GM12878 (cell line): ENCODE results near the gene ADAMTSL4. TPM values are rescaled to one million over a fixed set of nuclear protein-coding genes. Genes with fewer than 3 reads are reported as not detected.

Source experiments
- ATAC-seq: fragments of 200-7000 bp; cut with Tn5 transposase; 3 replicates; pipeline ENCODE4 v1.9.1; 2020; ENCODE audit warnings: mild to moderate bottlenecking, moderate library complexity
- BruUV-seq: library from RNA; stranded (reverse); fragments of 400-500 nt; replicated peaks from 2 replicates; lab custom pipeline; 2021; lab: Mats Ljungman, UMichigan
- CTCF ChIA-PET: fragments of 300-600 bp; sonication (Branson Sonifier 250); formaldehyde crosslinking; extraction: SDS; loops from one replicate; lab custom pipeline; 2021; ENCODE audit warnings: inconsistent platforms; lab: Yijun Ruan, JAX
- POLR2A ChIA-PET: fragments of 350-600 bp; formaldehyde crosslinking; extraction: SDS; loops from one replicate; lab custom pipeline; 2021; ENCODE audit warnings: inconsistent platforms; lab: Charles Lee
- RAD21 ChIA-PET: fragments of 300-600 bp; sonication (Branson Sonifier 250); formaldehyde crosslinking; loops from one replicate; lab custom pipeline; 2023; ENCODE audit warnings: antibody characterized with exemption; ENCODE audit not compliant: unreplicated experiment; lab: Charles Lee
- SMC1A ChIA-PET: fragments of 300-600 bp; sonication (Branson Sonifier 250); formaldehyde crosslinking; loops from one replicate; lab custom pipeline; 2023; ENCODE audit not compliant: unreplicated experiment, uncharacterized antibody; lab: Charles Lee
- DNase-seq: peaks from one replicate; pipeline ENCODE4 v3.0.0-alpha.2; 2011; ENCODE audit warnings: low read depth, low spot score
- FAIRE-seq: peaks from 3 replicates; lab custom pipeline; 2011; peaks lifted over from hg19 to GRCh38; lab: Jason Lieb, UNC
- H2AFZ ChIP-seq: 2 replicates; pipeline ENCODE4 v1.6.0; 2011; ENCODE audit warnings: low read depth, low read length, control low read depth; ENCODE audit not compliant: control insufficient read depth
- H3K27ac ChIP-seq: 2 replicates; pipeline ENCODE4 v1.5.1; 2011; ENCODE audit warnings: control low read depth; ENCODE audit not compliant: control insufficient read depth, insufficient read depth
- H3K27me3 ChIP-seq, 2 experiments: replicated peaks in 1 of 2; 2 replicates each; pipeline versions ENCODE4 v1.6.0 to v1.6.1; 2011; ENCODE audit warnings: low read length in 1 of 2; ENCODE audit not compliant: control insufficient read depth in 2 of 2, insufficient read depth in 2 of 2
- H3K36me3 ChIP-seq, 2 experiments: 2 replicates each; pipeline ENCODE4 v1.5.1; 2011; ENCODE audit warnings: low read length in 1 of 2; ENCODE audit not compliant: control insufficient read depth in 2 of 2, insufficient read depth in 2 of 2
- H3K4me1 ChIP-seq: 2 replicates; pipeline ENCODE4 v1.6.1; 2011; ENCODE audit warnings: mild to moderate bottlenecking, low read length, moderate library complexity, mixed read lengths; ENCODE audit not compliant: control insufficient read depth, insufficient read depth
- H3K4me2 ChIP-seq: 2 replicates; pipeline ENCODE4 v1.6.0; 2011; ENCODE audit warnings: control low read depth; ENCODE audit not compliant: control insufficient read depth, insufficient read depth
- H3K4me3 ChIP-seq: fragments of 200-600 bp; sonication (generic); 2 replicates; pipeline ENCODE4 v1.5.1; 2016
- H3K79me2 ChIP-seq: 2 replicates; pipeline ENCODE4 v1.6.0; 2011; ENCODE audit warnings: low read length; ENCODE audit not compliant: control insufficient read depth, insufficient read depth
- H3K9ac ChIP-seq: 2 replicates; pipeline ENCODE4 v1.8.0; 2011; ENCODE audit warnings: low read length, control low read depth, mixed read lengths; ENCODE audit not compliant: control insufficient read depth, insufficient read depth
- H3K9me3 ChIP-seq: replicated peaks from 3 replicates; pipeline ENCODE4 v1.5.1; 2011; ENCODE audit warnings: mild to moderate bottlenecking, low read length; ENCODE audit not compliant: control insufficient read depth, insufficient read depth
- H4K20me1 ChIP-seq: 2 replicates; pipeline ENCODE4 v1.6.0; 2011; ENCODE audit not compliant: control insufficient read depth, insufficient read depth
- ASH2L ChIP-seq: fragments of 300-600, 200-600 bp; sonication (generic); IDR thresholded peaks from 2 replicates; pipeline ENCODE4 v1.6.1; 2017; ENCODE audit warnings: low read depth, mild to moderate bottlenecking, borderline replicate concordance
- BACH1 ChIP-seq: fragments of 450-650 bp; IDR thresholded peaks from 2 replicates; pipeline ENCODE4 v1.6.1; 2017; ENCODE audit warnings: mild to moderate bottlenecking, borderline replicate concordance
- CEBPB ChIP-seq, 2 experiments: fragments of 150-350 bp in 1 of 2; IDR thresholded peaks; 2 replicates each; pipeline ENCODE4 v1.6.1; 2012 to 2014; ENCODE audit warnings: low read depth in 2 of 2, low read length in 2 of 2, borderline replicate concordance in 1 of 2, inconsistent platforms in 1 of 2
- CHD2 ChIP-seq: IDR thresholded peaks from 2 replicates; pipeline ENCODE4 v1.6.1; 2011; ENCODE audit warnings: low read depth, low read length, improper control_type of control experiment, borderline replicate concordance
- LARP7 ChIP-seq: fragments of 450-650 bp; IDR thresholded peaks from 2 replicates; pipeline ENCODE4 v1.6.1; 2017; ENCODE audit warnings: mild to moderate bottlenecking
- MYC ChIP-seq: IDR thresholded peaks from 2 replicates; pipeline ENCODE4 v1.6.1; 2011; ENCODE audit warnings: mild to moderate bottlenecking, low read length, moderate library complexity, inconsistent platforms; ENCODE audit not compliant: insufficient read depth, insufficient replicate concordance, insufficient read length, severe bottlenecking
- SMC3 ChIP-seq: IDR thresholded peaks from 2 replicates; pipeline ENCODE4 v1.6.1; 2011; ENCODE audit warnings: low read length, improper control_type of control experiment, borderline replicate concordance
- TCF7 ChIP-seq: IDR thresholded peaks from 2 replicates; pipeline ENCODE4 v1.6.1; 2014; ENCODE audit warnings: antibody characterized with exemption, borderline replicate concordance
- WGBS: methylation state at CpG from one replicate; pipeline ENCODE4 v1.1.6; 2016; ENCODE audit warnings: low lambda C conversion rate; ENCODE audit not compliant: insufficient replicate concordance, insufficient coverage; ENCODE audit errors: missing lambda C conversion rate; 5-methylcytosine and 5-hydroxymethylcytosine counted together
- in situ Hi-C: fragments of 300-500 bp; cut with MboI; formaldehyde crosslinking; loops from 9 replicates; pipeline ENCODE4 v1.14.3; 2018; ENCODE audit warnings: mixed read lengths
- intact Hi-C: fragments of 100-400 bp; cut with micrococcal nuclease; formaldehyde crosslinking; loops from one replicate; pipeline ENCODE4 v1.14.2; 2022; ENCODE audit not compliant: unreplicated experiment
- polyA plus RNA-seq, 11 experiments: library from polyadenylated mRNA; depleted of rRNA in 4 of 11; unstranded in 6 of 11; stranded (reverse) in 5 of 11; fragments of >200 nt; fragmentation: Nextera tagmentation in 4 of 11; fragmentation: Illumina TruSeq in 1 of 11; extraction: Ambion mirVana in 4 of 11; extraction: Trizol in 1 of 11; gene quantifications; 1 replicate in 1 of 11; 2 replicates in 10 of 11; pipeline versions ENCODE4 v1.2.1 to v1.2.3, GENCODE V29; 2011 to 2016; ENCODE audit warnings: inconsistent platforms in 2 of 11, missing spikeins in 2 of 11, low read depth in 1 of 11
- total RNA-seq, 4 experiments: library from RNA; depleted of rRNA in 3 of 4; stranded (reverse); fragments of >200 nt in 3 of 4; fragmentation: Illumina TruSeq in 1 of 4; extraction: Trizol in 1 of 4; gene quantifications; 2 replicates each; pipeline versions ENCODE4 v1.2.1 to v1.2.3, GENCODE V29; 2013 to 2021
- TF ChIP-seq, protein P1 (sequence below): fragments of 450-650 bp; IDR thresholded peaks from 2 replicates; pipeline ENCODE4 v1.6.1; 2014; ENCODE audit warnings: mild to moderate bottlenecking
- TF ChIP-seq, protein P2 (sequence below): fragments of 450-650 bp; IDR thresholded peaks from 2 replicates; pipeline ENCODE4 v1.6.1; 2017; ENCODE audit warnings: borderline replicate concordance
- TF ChIP-seq, protein P3 (sequence below): fragments of 450-650 bp; conservative IDR thresholded peaks from 2 replicates; pipeline ENCODE4 v1.6.1; 2017; ENCODE audit warnings: mild to moderate bottlenecking, moderate library complexity

ADAMTSL4 gene
- total and polyA plus RNA-seq, 10 of the 15 experiments (the other 5 are each of a cell fraction or from before 2014, with no cell fraction given) = 0.04 to 0.15 (median 0.05) TPM; not detected in 5

DNA sequence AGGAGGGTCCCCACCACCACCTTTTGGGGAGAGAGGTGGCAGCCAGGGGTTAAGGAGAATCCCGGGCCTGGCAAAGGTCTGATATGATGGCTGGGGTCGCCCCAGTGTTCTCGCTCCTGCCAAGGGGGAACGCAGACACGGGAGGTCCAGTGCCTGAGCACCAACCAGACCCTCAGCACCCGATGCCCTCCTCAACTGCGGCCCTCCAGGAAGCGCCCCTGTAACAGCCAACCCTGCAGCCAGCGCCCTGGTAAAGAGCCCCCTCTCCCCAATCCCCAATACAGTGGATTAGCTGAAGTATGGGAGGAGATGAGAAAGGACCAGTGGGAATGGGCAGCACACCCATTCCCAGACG, 10.4 kb downstream of the ADAMTSL4 start:
- H3K4me2 ChIP-seq = no peak overlapping the region
- BruUV-seq = no TSS peak
- 52% methylated on average over 10 of the region's 10 CpGs for WGBS
- ChIA-PET POLR2A (interaction anchor here (0.5 to 10.5 kb wide), 4 partner anchors 19 to 69 kb away, joined by 3 to 95 read pairs (median 36); partner anchors contain the start of gene ENSA), SMC1A (interaction anchor here (1.4 to 12.5 kb wide), 4 partner anchors 8 to 69 kb away, joined by 3 to 388 read pairs (median 214); partner anchors contain the start of genes ENSA and MCL1), CTCF (interaction anchor here (0.6 to 13.7 kb wide), 34 partner anchors 9 to 436 kb away, joined by 3 to 390 read pairs (median 6); partner anchors contain the start of genes ANXA9, CA14, CTSS and ENSA), RAD21 (interaction anchor here (1.0 to 12.1 kb wide), 9 partner anchors 17 to 363 kb away, joined by 3 to 387 read pairs (median 11); partner anchors contain the start of genes ENSA, FALEC, GOLPH3L and MCL1)
- DNase-seq = no peak
- intact Hi-C loops (loop anchor here (2.0 to 5.0 kb wide), 5 partner anchors 138 to 418 kb away; partner anchors contain the start of genes CTSS, GOLPH3L and SETDB1), in situ Hi-C loops (no loop called here)
- H3K79me2 ChIP-seq = peaks cover 24% of the 10 kb centered on the region
- no peak overlapping the region for H3K4me3 ChIP-seq
- no peaks in the 10 kb centered on the region for H3K27me3 ChIP-seq
- FAIRE-seq = no peak
- H2AFZ ChIP-seq = no peak overlapping the region
- TF ChIP-seq SMC3 (no peak), LARP7 (no peak), TCF7 (no peak), CHD2 (no peak), MYC (no peak), BACH1 (no peak), ASH2L (no peak), CEBPB (IDR thresholded peaks at IDR 0.05; ENCODE audit: borderline replicate concordance in 1 of 2, low read depth in 2 of 2, low read length in 2 of 2) (no peak)
- TF ChIP-seq, protein P1, sequence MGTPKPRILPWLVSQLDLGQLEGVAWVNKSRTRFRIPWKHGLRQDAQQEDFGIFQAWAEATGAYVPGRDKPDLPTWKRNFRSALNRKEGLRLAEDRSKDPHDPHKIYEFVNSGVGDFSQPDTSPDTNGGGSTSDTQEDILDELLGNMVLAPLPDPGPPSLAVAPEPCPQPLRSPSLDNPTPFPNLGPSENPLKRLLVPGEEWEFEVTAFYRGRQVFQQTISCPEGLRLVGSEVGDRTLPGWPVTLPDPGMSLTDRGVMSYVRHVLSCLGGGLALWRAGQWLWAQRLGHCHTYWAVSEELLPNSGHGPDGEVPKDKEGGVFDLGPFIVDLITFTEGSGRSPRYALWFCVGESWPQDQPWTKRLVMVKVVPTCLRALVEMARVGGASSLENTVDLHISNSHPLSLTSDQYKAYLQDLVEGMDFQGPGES = no peak
- TF ChIP-seq, protein P2, sequence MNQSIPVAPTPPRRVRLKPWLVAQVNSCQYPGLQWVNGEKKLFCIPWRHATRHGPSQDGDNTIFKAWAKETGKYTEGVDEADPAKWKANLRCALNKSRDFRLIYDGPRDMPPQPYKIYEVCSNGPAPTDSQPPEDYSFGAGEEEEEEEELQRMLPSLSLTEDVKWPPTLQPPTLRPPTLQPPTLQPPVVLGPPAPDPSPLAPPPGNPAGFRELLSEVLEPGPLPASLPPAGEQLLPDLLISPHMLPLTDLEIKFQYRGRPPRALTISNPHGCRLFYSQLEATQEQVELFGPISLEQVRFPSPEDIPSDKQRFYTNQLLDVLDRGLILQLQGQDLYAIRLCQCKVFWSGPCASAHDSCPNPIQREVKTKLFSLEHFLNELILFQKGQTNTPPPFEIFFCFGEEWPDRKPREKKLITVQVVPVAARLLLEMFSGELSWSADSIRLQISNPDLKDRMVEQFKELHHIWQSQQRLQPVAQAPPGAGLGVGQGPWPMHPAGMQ = no peak
- TF ChIP-seq, protein P3, sequence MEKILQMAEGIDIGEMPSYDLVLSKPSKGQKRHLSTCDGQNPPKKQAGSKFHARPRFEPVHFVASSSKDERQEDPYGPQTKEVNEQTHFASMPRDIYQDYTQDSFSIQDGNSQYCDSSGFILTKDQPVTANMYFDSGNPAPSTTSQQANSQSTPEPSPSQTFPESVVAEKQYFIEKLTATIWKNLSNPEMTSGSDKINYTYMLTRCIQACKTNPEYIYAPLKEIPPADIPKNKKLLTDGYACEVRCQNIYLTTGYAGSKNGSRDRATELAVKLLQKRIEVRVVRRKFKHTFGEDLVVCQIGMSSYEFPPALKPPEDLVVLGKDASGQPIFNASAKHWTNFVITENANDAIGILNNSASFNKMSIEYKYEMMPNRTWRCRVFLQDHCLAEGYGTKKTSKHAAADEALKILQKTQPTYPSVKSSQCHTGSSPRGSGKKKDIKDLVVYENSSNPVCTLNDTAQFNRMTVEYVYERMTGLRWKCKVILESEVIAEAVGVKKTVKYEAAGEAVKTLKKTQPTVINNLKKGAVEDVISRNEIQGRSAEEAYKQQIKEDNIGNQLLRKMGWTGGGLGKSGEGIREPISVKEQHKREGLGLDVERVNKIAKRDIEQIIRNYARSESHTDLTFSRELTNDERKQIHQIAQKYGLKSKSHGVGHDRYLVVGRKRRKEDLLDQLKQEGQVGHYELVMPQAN = no peak
- H3K9me3 ChIP-seq = no peaks in the 10 kb centered on the region
- H3K9ac ChIP-seq = no peak overlapping the region
- no peak overlapping the region for H3K27ac ChIP-seq
- ATAC-seq = no peak
- H3K36me3 ChIP-seq = no peaks in the 10 kb centered on the region
- H3K4me1 ChIP-seq = peaks cover 19% of the 10 kb centered on the region
- H4K20me1 ChIP-seq = no peaks in the 10 kb centered on the region
